HG03565 (cell line): ENCODE results near the gene TRPV4.

ENCODE experiments used
- ATAC-seq: cut with Tn5 transposase; IDR thresholded peaks from one replicate; pipeline ENCODE4 v1.9.1; 2021; ENCODE audit warnings: mild to moderate bottlenecking, moderate library complexity; ENCODE audit not compliant: unreplicated experiment

The TRPV4 gene

DNA sequence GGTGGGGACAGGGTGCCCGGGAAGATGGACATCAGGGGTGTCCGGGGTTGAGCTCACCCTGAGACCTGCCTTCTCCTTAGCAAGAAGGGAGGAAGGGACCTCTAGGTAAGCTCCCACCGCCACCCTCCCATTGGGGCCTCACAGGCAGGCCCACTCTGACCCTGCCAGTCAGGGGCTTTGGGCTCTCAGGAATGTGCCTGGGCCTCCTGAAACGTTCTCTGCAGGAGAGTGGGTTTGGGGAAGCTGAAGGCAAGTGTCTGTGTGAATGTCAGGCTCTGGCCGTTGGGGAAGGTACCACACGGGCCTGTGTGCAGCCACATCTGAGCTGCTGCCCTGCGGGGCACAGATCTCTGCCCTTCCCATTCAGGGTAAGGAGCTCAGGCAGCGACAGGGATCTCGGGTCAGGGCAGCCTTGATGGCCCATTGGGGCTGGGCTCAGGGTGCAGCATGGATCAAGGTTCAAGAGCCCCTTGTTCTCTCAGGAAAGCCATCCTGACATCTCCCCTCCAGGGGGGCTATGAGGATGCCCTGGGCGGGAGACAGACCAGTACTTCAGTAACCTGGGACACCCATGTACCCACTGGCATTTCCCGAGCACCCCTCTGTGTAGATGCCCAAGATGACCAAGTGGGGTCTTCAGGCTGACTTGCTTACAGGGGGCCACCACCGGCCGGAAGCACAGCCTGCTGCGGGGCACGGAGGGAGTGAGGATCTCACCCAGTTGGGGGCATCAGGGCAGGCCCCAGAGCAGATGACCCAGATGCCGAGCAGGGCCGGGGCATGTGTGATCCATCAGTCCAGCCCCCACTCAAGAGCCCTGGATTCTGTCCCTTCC is 89.9 kb downstream of the TRPV4 start:
- no peak for ATAC-seq

DNA sequence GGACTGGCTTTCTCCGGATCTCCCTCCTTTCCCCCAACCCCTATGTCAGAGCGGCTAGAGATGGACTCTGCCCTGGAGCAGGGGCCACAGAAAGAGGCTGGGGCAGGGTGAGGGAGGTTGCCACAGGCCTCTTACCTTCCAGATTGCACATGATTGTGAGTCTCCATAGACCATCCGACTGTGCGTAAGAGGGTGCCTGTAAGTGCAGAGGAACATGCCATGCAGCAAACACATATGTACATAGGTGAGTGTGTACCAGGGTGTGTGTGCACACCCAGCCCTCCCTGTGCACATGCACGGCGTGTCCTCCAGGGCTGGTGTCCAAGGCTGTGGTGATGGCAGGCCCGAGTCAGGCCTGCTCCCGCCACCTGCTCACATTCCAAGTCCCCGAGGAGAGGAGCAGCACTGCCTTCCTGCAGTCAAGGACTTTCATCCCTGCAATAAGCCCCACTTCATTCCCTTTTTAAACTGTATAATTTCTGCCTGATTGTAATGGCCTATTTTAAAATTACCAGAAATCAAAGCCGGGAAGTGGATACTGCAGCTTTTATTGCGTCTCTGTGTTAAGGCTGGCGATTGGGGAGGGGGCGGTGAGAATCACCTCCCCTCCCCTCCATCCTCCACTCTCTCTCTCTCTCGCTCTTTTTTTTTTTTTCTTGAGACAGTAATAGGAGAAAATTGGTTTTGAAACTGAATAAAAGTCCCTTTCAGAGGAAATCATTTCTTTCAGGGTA is 91.1 kb downstream of the TRPV4 start:
- ATAC-seq, result no peak

DNA sequence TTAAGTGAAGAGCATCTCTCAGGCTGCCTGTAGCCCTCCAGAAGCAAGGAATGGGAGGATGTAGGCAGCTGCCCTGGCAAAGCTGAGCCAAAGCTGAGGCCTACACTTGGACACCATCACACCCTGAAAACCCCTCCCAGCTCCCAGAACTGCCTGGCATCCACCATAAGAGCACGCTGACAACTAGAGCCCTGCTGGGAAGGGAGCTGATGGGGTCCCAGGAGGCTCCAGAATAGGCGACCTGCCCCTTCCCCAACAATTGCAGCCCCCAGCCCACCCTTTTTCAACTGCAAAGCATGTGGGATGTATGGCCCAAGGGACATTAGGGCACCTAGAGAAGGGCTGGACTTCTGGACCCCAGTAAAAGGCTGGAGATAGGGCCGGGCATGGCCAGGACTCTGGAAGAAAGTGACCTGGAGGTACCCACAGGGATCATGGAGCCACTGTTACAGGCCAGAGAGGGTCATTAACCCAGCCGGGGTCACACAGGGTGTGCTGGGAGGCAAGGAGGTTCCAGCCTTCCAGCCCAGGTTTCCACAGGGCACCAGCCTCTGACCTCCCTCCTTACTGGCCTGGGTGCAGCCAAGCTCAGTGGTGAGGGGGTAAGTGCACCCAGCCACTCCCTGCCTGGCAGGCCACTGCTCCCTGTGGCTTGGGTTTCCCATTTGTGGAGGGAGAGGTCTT is 91.8 kb downstream of the TRPV4 start:
- no peak for ATAC-seq

DNA sequence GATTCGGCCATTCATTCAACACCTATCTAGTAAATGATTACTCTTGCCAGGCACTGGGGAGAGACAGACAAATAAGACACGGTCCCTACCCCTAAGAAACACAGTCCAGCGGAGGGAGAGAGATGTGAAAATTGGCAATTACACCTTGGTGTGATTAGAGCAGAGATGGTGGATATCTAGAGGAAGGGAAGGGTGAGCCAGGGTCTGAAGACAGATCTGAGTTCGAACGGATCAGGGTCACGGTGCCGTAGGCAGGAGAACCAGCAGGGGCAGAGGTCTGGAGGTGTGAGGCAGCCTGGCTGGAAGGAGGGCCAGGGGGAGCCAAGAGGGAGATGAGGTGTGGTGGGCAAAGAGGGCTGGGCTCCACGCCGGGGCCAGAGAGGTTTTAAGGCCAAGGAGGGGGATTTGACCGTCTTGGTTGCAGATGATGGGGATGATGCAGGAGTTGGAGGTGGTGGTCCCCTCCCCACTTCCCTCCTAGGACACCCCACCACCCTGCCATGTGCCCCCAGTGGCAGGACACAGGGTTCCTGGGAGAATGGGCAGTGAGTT is 92.4 kb downstream of the TRPV4 start:
- ATAC-seq, result no peak

DNA sequence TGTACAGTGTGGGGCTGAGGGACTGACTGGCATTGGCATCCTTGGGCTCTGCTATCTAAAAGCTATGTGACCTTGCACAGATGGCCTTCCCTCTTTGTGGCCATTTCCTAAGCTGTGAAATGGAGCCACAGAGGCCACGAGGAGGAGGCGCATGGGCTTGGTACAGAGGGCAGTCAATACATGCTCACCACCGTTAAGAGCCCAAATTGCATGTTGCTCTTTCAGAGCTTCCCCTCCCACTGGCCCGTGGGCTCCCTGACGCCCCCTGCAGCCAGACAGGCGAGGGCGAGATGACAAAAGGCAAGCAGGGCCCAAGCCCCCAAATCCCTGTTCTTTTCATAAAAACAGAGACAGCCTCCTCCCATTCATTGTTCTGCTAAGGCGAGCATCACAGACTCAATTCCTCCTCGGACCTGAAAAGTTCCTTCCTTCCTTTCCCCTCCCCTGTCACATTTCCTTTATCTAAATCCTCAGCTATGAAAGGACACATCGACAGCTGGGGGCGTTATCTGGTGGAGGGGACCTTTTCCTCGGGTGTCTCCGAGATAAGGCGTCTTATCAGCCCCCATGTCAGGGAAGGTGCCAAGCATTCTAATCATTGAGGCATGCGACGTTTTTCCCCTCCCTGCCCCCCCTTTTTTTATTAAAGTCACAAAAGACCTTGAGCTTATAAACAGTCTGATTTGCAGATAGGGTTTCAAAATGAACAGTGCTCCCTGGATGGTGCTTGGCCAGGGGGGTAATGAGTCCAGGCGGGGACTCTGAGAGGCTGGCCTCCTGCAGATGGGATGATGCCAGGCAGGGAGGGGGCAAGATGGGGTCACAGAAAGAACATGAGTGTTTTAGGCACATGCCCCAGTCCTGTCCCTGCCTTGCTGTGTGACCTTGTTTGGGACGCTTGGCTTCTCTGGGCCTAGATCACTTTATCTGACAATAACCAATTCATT is 93.2 kb downstream of the TRPV4 start:
- no peak for ATAC-seq

DNA sequence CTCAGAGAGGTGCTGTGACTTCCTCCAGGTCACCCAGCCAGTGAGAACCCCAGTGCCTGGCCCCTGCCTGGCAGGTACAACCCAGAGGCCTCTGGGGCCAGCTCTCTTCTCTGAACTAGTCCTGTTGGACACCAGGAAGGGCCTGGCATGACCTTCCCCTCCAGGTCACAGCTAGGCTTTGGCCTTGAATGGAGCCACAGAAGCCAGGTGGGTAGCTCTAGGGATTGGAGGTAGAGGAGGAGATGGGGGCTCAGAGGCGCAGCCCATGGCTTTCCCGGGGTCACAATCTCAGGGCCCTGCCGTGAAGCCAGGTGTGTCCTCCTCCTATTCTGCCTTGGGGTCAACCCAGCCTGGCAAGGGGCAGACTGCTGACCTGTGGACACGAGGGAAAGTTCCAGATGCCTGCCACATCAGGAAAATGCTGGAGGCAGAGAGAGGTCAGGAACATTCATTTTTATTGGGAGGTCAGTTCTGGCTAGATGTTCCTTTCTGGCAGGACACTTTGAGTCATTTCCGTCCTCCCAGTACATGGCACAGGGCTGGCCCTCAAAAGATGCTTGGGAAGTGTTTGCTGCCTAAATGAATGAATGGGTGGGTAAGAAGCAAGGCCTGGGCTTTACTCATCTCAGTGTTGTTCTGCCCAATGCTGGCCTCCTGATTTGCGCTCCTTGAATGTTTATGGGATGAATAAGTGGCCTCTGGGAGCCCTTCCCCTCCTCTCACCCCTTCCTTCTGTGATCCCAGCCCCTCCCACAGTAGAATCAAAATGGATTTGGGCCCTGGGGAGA is 94.1 kb downstream of the TRPV4 start:
- no peak for ATAC-seq

GRCh38 chr12:109738209-109738608 is 95.0 kb downstream of the TRPV4 start:
- ATAC-seq, result no peak

DNA sequence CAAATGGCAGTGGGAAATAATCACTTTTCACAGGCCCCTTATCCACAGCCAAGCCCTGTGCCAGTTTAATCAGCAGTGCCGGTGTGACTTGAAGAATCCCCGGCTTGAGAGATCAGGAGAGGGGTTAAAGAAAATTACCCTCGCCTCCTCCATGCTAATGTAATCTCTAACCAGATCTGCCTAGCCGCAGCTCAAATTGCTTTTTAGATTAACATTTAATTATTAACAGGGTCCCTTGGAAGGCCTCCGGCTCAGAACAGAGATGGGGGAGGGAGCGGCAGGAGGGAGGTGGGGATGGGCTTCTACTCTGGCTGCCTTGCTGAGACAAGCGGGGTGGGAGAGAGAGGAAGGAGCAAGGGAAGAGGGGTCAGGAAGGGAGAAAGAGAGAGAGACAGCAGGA is 95.6 kb downstream of the TRPV4 start:
- ATAC-seq, result no peak

GRCh38 chr12:109737126-109737525 is 96.1 kb downstream of the TRPV4 start:
- no peak for ATAC-seq

DNA sequence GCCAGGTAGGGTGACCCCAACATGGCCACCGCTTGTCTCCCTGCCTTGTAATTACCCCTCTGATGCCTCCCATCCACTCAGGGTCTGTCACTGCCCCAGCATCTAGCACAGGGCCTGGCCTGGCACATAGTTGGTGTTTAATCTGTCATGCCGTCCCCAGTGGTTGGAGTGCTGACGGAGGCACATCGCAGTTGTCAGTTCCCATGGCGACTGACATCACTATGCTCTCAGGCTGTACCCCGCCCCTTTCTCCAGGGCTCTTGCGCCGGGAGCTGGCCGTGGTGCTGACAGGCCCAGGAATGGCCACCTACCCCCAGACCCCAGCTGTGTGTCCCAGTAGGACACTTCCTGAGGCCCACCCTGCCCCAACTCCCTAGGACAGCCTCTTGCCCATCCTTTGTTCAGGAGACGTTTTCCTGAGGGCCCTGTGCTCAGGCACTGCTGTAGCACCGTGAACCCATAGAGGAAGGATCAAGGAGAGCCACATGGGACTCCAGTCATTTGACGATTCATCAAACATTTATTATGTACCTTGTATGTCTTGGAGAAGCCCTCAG is 96.6 kb downstream of the TRPV4 start:
- ATAC-seq, result no peak

GRCh38 chr12:109735825-109736551 is 97.2 kb downstream of the TRPV4 start:
- no peak for ATAC-seq

- ATAC-seq, result no peak
These were observed 98.1 kb downstream of the TRPV4 start for GRCh38 chr12:109735051-109735521.

DNA sequence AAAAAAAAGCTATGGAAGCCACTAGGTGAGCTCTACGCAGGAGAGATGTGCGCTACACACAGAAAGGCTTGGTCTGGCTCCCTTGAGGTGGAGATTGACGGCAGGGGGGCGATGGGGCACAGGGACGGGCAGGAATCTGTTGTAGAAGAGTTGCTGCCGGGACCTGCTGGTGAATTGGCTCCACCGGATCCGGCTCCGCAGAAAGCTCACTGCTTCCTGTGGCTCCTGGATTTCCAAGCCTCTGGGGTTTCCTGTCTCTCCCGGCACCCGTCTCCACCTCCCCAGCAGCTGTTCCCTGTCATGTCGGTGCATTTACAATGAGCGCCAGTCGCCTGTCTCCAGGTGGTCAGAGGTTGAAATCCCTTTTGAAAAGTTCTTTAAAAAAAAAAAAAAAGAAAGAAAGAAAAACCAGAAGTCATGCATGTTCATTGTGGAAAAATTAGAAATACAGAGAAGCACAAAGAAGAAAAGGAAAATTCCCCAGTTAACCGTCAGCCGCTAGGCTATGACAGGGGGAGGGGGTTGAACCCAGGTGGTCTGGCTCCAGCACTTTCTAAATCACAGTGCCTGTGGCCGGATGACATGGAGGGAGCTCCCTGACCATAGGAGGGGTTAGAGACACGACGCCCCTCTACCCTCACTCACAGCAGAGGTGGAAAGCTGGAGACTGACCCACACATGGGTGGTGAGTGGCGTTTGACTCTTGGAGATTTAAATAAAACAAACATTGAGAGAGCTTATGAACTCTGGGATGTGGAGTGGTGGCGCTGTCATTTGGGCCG is 98.8 kb downstream of the TRPV4 start:
- ATAC-seq, result no peak
